ENCODE data around the gene SLC52A1. TPM values are rescaled to one million over a fixed set of nuclear protein-coding genes. Genes with fewer than 3 reads are reported as not detected.

The SLC52A1 gene
- total RNA-seq, 4 donors from 2014 or later: 12.9 to 50.8 (median 45.3) TPM; not detected in 1

DNA sequence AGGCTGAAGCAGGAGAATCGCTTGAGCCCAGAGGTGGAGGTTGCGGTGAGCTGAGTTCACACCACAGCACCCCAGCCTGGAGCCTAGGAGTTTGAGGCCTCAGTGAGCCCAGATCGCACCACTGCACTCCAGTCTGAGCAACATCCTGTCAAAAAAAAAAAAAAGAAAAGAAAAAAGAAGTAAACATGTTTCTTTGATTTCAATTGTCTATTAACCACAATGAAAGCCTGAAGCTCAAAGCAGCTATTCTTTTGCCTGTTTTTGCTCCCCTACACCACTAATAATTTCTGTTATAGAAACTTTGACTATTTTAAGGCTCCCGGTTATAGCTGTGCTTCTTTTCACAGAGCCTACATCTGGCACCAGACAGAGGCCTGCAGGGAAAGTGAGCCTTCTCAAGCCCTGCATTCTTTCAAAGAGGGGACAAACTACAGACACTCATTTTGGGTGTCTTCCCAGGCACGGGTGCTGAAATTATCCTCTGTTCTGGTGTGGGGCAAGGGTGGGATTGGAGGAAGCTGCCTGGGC, 14.2 kb upstream of the SLC52A1 start:
- no peaks in the 10 kb centered on the region for H3K27me3 ChIP-seq
- TF ChIP-seq, protein P1, sequence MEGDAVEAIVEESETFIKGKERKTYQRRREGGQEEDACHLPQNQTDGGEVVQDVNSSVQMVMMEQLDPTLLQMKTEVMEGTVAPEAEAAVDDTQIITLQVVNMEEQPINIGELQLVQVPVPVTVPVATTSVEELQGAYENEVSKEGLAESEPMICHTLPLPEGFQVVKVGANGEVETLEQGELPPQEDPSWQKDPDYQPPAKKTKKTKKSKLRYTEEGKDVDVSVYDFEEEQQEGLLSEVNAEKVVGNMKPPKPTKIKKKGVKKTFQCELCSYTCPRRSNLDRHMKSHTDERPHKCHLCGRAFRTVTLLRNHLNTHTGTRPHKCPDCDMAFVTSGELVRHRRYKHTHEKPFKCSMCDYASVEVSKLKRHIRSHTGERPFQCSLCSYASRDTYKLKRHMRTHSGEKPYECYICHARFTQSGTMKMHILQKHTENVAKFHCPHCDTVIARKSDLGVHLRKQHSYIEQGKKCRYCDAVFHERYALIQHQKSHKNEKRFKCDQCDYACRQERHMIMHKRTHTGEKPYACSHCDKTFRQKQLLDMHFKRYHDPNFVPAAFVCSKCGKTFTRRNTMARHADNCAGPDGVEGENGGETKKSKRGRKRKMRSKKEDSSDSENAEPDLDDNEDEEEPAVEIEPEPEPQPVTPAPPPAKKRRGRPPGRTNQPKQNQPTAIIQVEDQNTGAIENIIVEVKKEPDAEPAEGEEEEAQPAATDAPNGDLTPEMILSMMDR (IDR thresholded peaks at IDR 0.05): no peak
- no peak for TF ChIP-seq POLR2A (IDR thresholded peaks at IDR 0.05)
- no peaks in the 10 kb centered on the region for H3K36me3 ChIP-seq
- peak overlapping the region; percentile 69 to 82 (median 71) for H3K27ac ChIP-seq
- no peaks in the 10 kb centered on the region for H3K9me3 ChIP-seq
- peaks cover 2 to 44% (median 13%) of the 10 kb centered on the region in 4 donors for H3K4me1 ChIP-seq
- DNase-seq: peak in 2 of 3 donors; percentile 79 to 91
- no peak overlapping the region for H3K4me3 ChIP-seq

DNA sequence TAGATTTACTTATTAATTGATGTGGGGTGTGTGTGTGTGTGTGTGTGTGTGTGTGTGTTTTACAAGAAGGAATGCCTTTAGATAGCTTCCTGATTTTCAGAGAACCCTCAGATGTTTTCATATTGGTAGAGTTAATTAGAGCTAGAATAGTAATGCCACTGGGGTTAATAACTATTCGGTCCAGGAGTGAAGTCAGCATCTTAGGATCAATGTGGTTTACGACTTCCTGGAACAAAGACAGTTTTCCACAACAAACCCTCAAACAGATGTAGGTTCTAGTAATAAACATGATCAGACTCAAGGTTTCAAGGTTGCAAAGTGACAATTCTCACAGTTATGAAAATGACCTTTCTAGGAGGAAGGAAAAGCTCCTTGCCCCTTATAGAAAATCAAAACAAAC, 12.2 kb upstream of the SLC52A1 start:
- no peaks in the 10 kb centered on the region for H3K36me3 ChIP-seq
- TF ChIP-seq, protein P1 (IDR thresholded peaks at IDR 0.05): no peak
- no peak for TF ChIP-seq POLR2A (IDR thresholded peaks at IDR 0.05)
- DNase-seq: no peak
- no peak overlapping the region for H3K4me3 ChIP-seq
- no peaks in the 10 kb centered on the region for H3K9me3 ChIP-seq
- no peaks in the 10 kb centered on the region for H3K27me3 ChIP-seq
- peak overlapping the region in 3 of 4 donors; percentile 60 to 82 (median 72) for H3K27ac ChIP-seq
- H3K4me1 ChIP-seq: peaks cover 6 to 48% (median 13%) of the 10 kb centered on the region in 4 donors

DNA sequence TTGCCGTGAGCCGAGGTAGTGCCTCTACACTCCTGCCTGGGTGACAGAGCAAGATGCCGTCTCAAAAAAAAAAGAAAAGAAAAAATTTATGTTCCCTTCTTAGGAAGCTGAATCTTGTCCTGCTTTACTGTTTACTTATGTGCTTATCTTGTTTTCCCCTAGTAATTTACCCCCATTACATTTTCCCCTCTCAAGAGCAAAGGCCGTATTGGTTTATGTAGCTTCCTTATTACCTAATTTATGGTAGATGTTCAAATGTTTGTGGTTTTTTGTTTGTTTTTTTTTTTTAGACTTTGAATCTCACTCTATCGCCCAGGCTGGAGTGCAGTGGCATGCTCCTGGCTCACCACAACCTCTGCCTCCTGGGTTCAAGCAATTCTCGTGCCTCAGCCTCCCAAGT, 10.3 kb upstream of the SLC52A1 start:
- no peak for DNase-seq
- peaks cover 6 to 59% (median 13%) of the 10 kb centered on the region in 4 donors for H3K4me1 ChIP-seq
- H3K9me3 ChIP-seq: no peaks in the 10 kb centered on the region
- H3K27ac ChIP-seq: peak overlapping the region; percentile 38 to 78 (median 72)
- no peaks in the 10 kb centered on the region for H3K36me3 ChIP-seq
- H3K4me3 ChIP-seq: no peak overlapping the region
- no peak for TF ChIP-seq POLR2A (IDR thresholded peaks at IDR 0.05)
- TF ChIP-seq, protein P1 (IDR thresholded peaks at IDR 0.05): no peak
- no peaks in the 10 kb centered on the region for H3K27me3 ChIP-seq

DNA sequence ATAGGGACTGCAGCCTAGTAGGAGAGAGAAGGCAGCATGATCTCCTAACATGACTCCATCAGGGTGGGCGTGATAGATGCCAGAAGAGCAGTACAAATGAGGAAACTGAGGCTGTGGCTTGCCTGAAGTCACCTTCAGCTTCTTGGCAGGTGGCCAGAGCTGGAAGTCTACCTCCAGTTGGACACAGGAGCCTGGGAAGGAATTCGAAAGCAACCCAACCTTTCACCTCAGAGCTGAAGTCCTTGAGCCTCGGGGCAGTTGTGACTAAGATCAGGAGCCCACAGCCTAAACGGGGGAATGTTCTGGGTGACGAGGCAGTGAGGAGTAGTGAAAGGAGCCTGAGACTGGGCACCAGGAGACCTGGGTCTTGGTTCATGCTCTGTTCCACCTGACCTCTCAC, 9.4 kb upstream of the SLC52A1 start:
- Histone ChIP-seq H3K27ac (peak overlapping the region; percentile 38 to 78 (median 72)), H3K4me1 (peaks cover 6 to 52% (median 10%) of the 10 kb centered on the region in 4 donors), H3K36me3 (no peaks in the 10 kb centered on the region), H3K9me3 (no peaks in the 10 kb centered on the region), H3K27me3 (no peaks in the 10 kb centered on the region), H3K4me3 (no peak overlapping the region)
- TF ChIP-seq, protein P1 (IDR thresholded peaks at IDR 0.05): no peak
- TF ChIP-seq POLR2A (IDR thresholded peaks at IDR 0.05): no peak
- peak in 2 of 3 donors; percentile 78 to 79 for DNase-seq

DNA sequence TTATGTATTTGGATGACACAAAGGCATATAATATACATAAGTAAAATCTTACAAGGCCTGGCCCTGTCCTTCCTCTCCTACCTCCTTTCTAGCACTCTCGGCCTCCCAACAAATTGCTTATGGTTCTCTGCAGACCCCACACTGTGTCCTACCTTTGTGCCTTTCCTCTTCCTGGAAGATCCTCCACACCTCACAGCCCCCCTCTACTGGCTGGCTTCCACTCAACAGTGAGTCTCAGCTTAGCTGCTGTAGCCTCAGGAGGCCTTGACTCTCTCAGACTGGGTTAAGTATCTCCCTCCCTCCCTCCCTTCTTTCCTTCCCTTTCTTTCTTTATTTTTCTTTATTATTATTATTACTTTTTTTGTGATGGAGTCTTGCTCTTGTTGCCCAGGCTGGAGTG, 8.3 kb upstream of the SLC52A1 start:
- TF ChIP-seq, protein P1 (IDR thresholded peaks at IDR 0.05): no peak
- TF ChIP-seq POLR2A (IDR thresholded peaks at IDR 0.05): no peak
- H3K4me1 ChIP-seq: peaks cover under 1 to 45% (median 7%) of the 10 kb centered on the region in 4 donors
- H3K36me3 ChIP-seq: no peaks in the 10 kb centered on the region
- H3K9me3 ChIP-seq: no peaks in the 10 kb centered on the region
- no peak for DNase-seq
- no peaks in the 10 kb centered on the region for H3K27me3 ChIP-seq
- H3K27ac ChIP-seq: peak overlapping the region in 2 of 4 donors; percentile 72 to 80
- H3K4me3 ChIP-seq: no peak overlapping the region
